ENCODE results near the gene MTF1.

DNA sequence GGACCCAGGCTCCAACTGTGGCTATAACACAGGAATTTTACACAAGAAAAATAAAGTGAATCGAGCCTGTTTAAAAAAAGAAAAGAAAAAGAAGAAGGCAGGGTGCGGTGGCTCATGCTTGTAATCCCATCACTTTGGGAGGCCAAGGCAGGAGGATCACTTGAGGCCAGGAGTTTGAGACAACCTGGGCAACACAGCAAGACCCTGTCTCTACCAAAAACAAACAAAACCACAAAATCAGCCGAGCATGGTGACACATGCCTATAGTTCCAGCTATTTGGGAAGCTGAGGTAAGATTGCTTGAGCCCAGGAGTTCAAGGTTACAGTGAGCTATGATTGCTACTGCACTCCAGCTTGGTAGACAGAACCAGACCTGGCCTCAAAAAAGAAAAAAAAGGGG, 17.7 kb downstream of the MTF1 start:
- TF ChIP-seq, protein P1, sequence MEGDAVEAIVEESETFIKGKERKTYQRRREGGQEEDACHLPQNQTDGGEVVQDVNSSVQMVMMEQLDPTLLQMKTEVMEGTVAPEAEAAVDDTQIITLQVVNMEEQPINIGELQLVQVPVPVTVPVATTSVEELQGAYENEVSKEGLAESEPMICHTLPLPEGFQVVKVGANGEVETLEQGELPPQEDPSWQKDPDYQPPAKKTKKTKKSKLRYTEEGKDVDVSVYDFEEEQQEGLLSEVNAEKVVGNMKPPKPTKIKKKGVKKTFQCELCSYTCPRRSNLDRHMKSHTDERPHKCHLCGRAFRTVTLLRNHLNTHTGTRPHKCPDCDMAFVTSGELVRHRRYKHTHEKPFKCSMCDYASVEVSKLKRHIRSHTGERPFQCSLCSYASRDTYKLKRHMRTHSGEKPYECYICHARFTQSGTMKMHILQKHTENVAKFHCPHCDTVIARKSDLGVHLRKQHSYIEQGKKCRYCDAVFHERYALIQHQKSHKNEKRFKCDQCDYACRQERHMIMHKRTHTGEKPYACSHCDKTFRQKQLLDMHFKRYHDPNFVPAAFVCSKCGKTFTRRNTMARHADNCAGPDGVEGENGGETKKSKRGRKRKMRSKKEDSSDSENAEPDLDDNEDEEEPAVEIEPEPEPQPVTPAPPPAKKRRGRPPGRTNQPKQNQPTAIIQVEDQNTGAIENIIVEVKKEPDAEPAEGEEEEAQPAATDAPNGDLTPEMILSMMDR (IDR thresholded peaks at IDR 0.05; ENCODE audit: poor library complexity, severe bottlenecking): no peak
- TF ChIP-seq RAD21 (conservative IDR thresholded peaks at IDR 0.05): no peak
- no peak for TF ChIP-seq EZH2 (IDR thresholded peaks at IDR 0.05; ENCODE audit: borderline replicate concordance, insufficient read depth, low read length, poor library complexity, severe bottlenecking)
- TF ChIP-seq TAF1 (IDR thresholded peaks at IDR 0.05; ENCODE audit: low read depth): no peak
- no peak for TF ChIP-seq POLR2AphosphoS5 (IDR thresholded peaks at IDR 0.05)
- TF ChIP-seq EP300 (conservative IDR thresholded peaks at IDR 0.05; ENCODE audit: poor library complexity, severe bottlenecking): no peak
- no peak for TF ChIP-seq MXI1 (conservative IDR thresholded peaks at IDR 0.05; ENCODE audit: poor library complexity, severe bottlenecking)
- no peak for TF ChIP-seq SMC3 (conservative IDR thresholded peaks at IDR 0.05; ENCODE audit: poor library complexity)

All from neural cell (in vitro differentiated cells).